HG02973 (cell line): Measurements from ENCODE around the gene ACTA1.
A peak's percentile ranks its signal among the peaks of the same experiment; 100 is the strongest.
"Not testable (repeated sequence)": the region's sequence is repeated elsewhere in the genome, so short reads cannot be mapped to it uniquely, and the experiment has no call there.

Source experiments
- ATAC-seq: cut with Tn5 transposase; IDR thresholded peaks from one replicate; pipeline ENCODE4 v1.9.1; 2021; ENCODE audit warnings: moderate library complexity; ENCODE audit not compliant: unreplicated experiment

The ACTA1 gene

DNA sequence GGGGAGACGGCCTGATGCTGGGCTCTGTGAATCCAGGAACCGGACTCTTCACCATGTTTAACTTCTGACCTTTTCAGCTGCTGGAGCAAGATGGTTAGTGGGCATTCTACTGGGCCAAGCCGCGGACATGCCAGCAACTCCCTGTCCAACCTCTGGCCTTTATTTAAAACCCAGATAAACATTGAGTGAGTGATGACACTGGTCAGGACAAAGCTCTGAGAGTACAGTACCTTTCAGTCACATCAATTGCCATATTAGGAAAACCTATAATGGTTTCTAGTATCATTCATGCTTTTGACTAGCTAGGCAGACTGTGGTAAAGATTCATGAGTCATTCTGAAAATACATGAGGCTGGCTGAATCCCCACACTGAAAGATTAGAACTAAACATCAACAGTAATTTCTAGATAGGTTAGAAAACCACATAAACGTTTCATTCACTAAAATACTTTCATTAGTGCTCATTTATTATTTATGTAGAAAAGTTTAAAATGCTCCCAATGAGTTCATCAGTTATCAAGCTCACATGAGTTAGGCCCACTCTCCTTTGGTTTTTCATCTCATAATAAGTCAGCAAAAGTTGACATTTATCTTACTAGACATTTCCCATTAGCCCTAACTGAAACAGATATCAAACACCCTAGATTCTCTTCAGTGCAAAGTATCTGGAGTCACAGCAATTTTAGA lies 7.1 kb upstream of the ACTA1 start:
- peak; percentile 96 for ATAC-seq

DNA sequence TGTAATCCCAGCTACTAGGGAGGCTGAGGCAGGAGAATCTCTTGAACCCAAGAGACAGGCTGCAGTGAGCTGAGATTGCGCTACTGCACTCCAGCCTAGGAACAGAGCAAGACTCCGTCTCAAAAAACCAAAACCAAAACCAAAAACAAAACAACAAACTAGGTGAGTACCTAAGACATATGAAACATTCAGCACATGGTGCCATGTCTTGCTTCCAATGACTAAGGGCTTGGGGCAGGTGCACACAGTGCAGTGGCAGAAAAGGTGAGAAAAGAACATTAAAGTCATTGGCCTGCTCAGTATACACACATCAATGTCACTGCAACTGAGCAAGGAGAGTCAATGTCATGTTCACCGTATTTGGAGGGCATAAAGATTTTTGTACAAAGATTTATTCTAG lies 4.1 kb upstream of the ACTA1 start:
- no peak for ATAC-seq

DNA sequence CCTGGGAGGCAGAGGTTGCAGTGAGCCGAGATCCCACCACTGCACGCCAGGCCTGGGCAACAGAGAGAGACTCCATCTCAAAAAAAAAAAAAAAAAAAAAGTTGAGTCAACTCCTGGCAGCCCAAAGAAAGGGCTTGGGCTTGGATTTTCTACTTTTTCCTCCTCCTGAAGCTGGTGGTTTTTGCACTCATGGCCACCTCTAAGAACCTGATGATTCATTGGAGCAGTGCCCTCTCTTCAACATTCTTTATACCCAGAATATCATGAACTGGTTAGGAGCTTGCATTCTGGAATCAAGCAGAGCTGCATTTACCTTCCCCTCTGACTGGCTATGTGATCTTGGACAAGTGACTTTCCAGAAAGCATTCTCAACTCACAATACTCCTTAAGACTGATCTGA lies 3.5 kb upstream of the ACTA1 start:
- ATAC-seq: no peak

DNA sequence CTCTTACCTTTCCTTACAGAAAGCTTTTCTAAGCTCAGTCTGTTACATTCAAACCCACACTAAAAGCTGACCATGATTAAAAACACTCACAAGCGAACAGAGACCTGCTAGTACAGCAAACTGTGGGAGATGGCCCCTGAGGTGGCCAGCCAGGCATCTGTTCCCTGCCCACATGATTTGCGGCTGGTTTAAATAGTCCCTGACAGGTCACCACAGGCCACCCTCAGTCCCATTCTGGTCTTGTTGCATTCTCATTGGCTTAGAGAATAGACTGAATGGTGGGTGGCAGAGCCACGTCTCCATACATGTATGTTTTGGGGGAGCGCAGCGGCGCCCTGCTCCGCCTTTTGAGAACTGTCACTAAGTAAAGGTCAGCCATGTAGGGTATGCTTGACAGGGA lies 2.3 kb upstream of the ACTA1 start:
- no peak for ATAC-seq

DNA sequence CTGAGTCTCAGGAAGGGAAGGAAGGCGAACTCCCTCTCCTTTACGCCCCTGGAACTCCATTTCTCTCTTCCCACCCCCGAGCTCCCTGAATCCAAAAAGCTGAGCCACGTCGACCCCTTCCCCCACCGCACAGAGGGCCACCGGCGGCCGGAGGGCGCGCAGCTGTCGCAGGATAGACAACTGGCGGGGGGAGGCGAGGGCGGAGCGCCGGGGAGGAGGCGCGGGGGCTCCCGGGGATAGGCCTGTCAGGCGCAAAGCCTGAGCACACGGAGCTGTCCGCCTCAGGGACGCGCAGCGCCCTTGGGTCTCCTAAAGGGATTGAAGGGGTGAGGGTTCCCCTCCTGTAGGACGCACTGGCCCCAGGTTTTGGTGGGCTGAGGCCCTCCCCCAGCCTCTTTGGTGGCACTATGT lies 752 bp upstream of the ACTA1 start:
- ATAC-seq: no peak

DNA sequence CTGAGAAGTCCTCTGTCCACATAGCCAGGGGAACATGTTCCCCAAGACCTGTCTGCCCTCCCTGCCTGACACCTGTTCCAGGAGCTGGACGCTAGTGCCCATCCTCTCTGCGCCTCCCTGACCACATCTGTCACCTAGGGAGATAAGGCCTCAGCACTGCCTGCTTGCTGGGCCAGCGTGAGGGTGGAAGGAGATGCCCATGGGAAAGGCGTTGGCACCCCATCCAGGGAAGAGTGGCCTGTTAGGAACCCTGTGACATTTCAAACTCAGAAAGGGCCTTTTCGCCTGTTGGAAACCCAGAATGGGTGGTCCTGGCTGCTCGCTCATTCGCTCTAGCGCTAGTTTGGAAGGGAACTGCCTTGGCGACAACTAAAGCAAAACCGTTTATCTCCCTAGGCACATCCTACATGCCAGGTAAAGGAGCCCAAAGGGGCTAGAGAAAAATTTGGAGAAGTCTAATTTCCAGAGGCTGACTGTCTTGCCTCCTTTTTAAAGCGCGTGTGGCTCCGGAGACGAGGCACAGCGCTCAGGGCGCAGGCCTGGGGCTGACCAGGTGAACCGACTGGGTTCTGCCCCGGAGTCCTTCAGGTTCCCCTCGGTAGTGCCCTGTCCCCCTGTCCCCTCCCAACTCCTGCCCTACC lies 410 bp downstream of the ACTA1 start:
- ATAC-seq: no peak

DNA sequence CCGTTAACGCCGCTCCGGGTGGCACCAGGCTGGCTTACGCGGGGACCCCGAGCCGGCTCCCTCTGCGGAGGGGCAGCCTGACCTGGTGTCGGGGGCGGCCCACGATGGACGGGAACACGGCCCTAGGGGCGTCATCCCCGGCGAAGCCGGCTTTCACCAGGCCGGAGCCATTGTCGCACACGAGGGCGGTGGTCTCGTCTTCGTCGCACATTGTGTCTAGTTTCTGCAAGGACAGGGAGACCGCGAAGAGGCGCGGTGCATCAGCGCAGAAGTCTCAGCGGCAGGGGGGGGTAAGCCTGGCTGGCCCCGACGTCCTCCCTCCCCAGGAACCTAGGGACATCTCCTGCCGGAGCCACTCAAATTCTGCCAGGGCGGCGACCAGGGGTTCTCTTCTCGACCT lies 989 bp downstream of the ACTA1 start:
- ATAC-seq: no peak

DNA sequence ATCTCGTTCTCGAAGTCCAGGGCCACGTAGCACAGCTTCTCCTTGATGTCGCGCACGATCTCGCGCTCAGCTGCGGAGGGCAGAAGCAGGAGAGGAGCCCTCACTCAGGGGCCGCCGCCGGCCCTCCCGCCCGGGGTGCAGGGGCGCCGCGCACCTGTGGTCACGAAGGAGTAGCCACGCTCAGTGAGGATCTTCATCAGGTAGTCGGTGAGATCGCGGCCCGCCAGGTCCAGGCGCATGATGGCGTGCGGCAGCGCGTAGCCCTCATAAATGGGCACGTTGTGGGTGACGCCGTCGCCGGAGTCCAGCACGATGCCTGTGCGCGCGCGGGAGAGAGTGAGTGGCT lies 1.8 kb downstream of the ACTA1 start:
- ATAC-seq: no peak

DNA sequence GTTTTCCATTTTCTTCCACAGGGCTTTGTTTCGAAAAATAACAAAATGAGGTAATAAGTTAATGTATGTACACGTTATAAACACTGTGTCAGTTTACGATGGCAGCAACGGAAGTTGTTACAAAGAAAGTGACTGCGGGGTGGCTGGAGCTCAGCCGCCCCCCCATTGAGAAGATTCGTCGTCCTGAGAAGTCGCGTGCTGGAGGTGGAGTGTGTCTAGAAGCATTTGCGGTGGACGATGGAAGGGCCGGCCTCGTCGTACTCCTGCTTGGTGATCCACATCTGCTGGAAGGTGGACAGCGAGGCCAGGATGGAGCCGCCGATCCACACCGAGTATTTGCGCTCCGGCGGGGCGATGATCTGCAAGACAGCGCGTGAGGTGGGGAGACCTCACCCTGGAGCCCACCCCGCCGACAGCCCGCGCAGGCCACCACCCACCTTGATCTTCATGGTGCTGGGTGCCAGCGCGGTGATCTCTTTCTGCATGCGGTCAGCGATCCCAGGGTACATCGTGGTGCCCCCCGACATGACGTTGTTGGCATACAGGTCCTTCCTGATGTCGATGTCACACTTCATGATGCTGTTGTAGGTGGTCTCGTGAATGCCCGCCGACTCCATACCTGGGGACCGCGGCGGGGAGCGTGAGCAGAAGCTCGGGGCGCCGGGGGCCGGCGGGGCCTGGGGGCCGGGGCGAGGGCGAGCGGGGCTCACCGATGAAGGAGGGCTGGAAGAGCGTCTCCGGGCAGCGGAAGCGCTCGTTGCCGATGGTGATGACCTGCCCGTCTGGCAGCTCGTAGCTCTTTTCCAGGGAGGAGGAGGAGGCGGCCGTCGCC lies 2.4 kb downstream of the ACTA1 start:
- ATAC-seq: no peak

DNA sequence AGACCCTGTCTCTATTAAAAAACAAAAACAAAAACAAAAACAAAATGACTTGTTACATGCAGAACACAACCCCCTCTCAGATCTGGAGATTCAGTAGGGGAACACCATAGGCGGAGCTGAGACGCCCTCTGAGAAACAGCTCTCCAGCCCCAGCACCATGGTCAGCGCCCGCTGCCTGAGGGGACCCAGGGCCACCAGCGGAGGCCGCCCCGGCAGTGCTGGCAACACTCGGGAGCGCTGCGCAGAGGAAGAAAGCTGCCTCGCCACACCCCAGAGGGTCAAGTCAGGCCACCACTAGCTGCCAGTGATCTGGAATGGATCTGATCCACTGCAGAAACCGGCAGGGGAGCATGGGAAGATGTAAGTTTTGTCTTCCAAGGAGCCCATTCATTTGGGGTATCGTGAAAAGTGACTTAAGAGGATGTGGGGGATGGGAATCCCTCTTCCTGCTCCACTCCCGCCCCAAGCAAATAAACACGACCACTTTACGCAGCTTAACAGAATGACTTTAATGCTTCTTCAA lies 3.1 kb downstream of the ACTA1 start:
- no peak for ATAC-seq

DNA sequence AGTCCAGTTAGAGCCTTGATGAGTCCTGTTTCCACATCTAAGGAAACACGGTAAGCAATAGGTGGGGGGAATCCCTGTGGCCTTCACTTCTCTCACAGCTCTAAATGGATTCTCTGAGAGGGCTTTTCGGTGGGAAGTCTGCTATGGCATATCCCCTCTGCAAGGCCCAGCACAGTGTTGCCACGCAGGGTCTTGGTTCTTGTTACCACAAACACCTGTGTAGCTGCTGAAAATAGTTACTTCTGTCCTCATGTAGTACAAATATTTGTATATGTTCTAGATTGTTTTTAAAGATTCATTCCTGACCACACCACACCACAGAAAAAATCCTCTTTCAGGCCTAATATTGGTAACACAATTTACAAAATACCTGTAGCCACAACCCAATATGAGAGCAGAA lies 5.6 kb downstream of the ACTA1 start:
- ATAC-seq: no peak

DNA sequence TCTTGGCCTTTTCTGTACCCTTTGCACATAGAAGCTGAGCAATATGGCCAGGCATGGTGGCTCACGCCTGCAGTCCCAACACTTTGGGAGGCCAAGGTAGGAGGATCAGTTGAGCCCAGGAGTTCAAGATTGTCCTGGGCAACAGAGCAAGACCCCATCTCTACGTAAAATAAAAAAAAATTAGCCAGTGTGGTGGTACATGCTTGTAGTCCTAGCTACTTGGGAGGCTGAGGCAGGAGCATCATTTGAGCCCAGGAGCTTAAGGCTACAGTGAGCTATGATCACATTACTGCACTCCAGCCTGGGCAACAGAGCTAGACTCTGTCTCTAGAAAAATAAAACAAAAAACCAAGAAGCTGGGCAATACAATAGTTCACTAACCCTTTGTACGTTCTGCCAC lies 6.3 kb downstream of the ACTA1 start:
- no peak for ATAC-seq

DNA sequence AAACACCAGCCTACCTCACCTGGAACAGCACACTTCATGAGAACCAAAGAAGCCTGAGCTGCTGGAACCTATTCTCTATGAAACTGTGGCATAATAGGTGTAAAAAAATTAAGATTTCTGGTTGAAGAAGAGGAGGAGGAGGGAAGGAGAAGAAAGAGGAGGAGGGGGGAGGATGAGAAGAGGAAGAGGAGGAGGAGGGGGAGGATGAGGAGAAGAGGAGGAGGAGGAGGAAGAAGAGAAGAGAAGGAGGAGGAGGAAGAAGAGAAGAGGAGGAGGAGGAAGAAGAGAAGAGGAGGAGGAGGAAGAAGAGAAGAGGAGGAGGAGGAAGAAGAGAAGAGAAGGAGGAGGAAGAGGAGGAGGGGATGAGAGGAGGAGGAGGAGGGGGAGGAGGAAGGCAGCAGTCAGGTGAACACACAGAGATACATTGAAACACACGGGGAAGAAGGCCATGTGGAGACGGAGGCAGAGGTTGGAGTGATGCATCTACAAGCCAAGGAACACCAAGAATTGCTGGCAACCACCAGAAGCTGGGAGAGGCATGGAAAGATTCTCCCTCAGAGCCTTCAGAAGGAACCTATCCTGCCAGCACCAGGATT lies 8.2 kb downstream of the ACTA1 start:
- ATAC-seq: no peak

DNA sequence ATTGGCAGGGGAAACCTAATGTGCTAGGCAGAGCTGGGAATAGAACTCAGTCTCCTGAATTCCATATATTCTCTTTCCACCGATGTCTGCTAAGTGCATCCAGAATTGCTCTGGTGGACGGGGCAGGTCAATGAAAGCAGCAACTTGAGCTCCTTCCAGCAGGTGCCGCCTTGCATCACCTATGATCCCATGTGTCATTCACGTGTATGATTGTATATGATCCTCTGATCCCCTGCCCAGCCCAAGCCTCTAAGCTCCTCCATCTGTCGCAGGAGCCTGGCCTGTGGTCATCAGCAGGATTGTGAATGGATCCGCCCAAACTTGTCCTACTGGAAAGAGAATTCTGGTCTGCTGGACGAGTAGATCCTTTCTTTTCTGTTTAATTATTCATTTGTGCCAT lies 13.1 kb downstream of the ACTA1 start:
- no peak for ATAC-seq

DNA sequence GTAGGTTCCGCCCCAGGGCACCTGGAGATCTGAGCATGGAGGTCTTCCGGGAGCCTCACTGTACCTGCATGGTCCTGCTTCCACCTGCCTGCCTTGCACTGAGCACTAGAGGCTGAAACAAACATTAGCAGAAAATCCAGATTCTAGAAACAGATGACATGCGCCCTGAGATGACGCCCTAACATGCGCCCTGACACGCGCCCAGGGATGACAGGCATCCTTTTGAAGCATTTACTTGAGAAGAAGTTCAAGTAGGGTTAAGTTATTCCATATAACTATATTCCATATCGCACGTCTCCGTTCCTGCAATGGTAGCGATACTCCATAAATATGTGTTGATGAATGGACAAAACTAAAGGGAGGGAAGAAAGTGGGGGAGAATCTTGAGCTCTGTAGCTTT lies 13.7 kb downstream of the ACTA1 start:
- no peak for ATAC-seq

DNA sequence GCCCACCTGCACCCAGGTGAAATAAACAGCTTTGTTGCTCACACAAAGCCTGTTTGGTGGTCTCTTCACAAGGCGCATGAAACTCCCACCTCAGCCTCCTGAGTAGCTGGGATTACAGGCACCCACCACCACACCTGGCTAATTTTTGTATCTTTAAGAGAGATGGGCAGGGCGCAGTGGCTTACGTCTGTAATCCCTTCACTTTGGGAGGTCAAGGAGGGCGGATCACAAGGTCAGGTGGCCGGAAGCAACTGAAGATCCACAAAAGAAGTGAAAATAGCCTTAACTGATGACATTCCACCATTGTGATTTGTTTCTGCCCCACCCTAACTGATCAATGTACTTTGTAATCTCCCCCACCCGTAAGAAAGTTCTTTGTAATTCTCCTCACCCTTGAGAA lies 15.3 kb downstream of the ACTA1 start:
- ATAC-seq: not testable (repeated sequence)

DNA sequence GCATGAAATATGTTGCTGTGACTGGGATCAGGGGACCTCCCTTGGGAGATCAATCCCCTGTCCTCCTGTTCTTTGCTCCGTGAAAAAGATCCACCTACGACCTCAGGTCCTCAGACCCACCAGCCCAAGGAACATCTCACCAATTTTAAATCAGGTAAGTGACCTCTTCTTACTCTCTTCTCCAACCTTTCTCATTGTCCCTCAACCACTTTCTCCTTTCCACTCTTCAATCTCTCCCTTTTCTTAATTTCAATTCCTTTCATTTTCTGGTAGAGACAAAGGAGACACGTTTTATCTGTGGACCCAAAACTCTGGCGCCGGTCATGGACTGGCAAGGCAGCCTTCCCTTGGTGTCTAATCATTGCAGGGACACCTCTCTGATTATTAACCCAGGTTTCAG lies 21.1 kb downstream of the ACTA1 start:
- ATAC-seq: not testable (repeated sequence)

DNA sequence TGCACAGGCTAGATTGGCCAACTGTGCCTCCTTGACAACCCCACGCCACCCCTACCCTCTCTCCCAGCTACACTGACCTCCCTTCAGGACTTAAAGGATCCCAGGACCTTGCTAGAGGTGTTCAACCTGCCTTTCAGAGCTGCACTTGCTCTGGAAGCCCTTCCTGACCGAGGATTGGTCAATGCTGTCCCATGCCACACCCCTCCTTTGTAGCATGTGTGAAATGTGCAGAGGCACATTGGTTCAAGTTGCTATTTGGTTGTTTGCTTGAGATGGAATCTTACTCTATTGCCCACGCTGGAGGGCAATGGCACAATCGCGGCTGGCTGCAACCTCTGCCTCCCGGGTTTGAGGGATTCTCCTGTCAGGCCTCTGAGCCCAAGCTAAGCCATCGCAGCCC lies 21.8 kb downstream of the ACTA1 start:
- ATAC-seq: no peak

DNA sequence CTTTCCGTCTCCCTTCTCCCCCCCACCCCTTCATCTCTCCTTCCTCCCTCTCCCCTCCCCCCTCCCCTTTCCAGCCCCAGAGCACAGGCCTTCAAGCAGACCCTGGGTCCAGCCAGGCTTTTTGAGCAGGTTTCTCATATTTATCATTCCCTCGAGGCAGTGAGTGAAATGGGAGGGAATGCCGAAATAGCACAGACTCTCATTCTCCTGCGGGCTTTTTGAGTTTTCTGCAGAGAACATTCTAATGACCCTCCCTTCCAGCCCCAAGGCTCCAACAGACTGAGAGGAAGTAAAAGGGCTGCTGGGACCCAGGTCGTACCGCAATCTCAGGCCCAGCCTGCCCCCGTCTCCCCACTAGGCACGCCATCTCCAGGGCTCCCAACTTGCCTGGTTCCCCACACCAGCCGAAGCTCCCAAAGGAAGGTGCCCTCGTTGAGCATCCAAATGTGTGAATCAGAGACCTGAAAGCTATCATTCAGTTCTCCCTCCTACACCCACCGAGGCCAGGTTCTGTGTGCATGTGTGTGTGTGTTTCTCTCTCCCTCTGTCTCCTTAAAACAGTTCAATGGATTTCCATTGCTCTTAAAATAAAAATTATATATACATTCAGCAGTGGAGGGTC lies 22.3 kb downstream of the ACTA1 start:
- ATAC-seq: no peak

DNA sequence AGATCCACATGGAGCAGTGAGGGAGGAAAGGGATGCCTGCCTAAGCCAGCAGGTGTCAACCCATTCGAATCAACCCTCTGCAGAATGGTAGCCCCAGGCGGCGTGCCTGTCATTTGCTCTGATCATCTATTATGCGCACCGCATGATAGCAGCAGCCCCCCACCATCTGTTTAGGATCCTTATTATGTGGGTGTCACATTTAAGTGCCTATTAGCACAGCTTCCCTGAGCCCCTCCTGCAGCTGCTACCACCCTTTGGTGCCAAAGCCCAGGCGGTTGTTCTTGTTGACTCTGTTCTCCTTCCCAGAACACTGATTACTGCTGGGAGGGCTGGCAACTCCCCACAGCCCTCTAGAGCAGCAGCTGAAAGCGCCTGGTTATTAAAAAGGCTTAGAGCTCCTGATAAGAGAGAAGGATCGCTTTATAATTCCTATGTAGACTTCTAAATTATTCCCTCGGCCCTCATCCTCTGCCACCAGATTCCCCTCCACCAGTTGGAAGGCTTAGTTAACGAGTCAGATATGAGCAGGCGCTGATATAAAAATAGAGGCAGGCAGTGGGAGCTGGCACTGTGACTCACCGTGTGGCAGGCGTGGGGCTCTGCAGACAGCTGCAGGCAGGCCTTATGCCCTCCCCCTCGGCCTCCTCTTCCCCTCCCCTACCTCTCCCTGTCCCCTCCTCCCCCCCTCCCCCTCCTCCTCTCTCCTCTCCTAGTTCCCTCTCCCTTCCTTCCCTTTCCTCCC lies 23.0 kb downstream of the ACTA1 start:
- no peak for ATAC-seq

DNA sequence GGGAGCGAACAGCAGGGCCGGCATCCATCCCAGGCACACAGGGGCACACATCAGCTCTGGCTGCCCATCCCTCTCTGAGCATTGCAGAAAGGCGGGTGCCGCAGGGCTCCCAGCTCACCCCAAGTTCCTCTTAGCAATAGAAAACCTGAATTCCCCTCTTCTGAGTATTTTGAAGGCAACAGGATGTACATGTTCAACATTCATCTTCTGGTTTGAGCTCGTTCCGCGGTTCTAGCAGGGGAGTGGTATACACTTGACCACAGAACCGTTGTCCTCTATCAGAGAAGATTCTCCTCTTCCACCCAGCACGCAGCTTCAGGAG lies 23.6 kb downstream of the ACTA1 start:
- ATAC-seq: no peak
